ENCODE data around the gene UNC80. TPM values are rescaled to one million over a fixed set of nuclear protein-coding genes. Genes with fewer than 3 reads are reported as not detected.
A peak's percentile ranks its signal among the peaks of the same experiment; 100 is the strongest.

UNC80 gene
- total RNA-seq, 2 experiments from 2014 or later: not detected

- CTCF ChIA-PET: no interaction called here
- Mint-ChIP-seq H3K9me3 (ENCODE audit: low read depth) (no peaks in the 10 kb centered on the region), H3K4me1 (no peaks in the 10 kb centered on the region), H3K36me3 (no peaks in the 10 kb centered on the region), H3K27ac (no peak overlapping the region), H3K27me3 (peaks cover 9% of the 10 kb centered on the region), H3K4me3 (no peak overlapping the region)
- ATAC-seq (no peak), DNase-seq (no peak)
Measured at GRCh38 chr2:209973328-209973727, 201.7 kb downstream of the UNC80 start.

- H3K4me1 Mint-ChIP-seq: no peaks in the 10 kb centered on the region
- DNase-seq (no peak), ATAC-seq (no peak)
- no peaks in the 10 kb centered on the region for H3K9me3 Mint-ChIP-seq (ENCODE audit: low read depth)
- H3K36me3 Mint-ChIP-seq: no peaks in the 10 kb centered on the region
- peaks cover 9% of the 10 kb centered on the region for H3K27me3 Mint-ChIP-seq
- CTCF ChIA-PET: interaction anchor here (1.4 kb wide), 1 partner anchor 224 kb away, joined by 5 read pairs; no protein-coding TSS in a partner anchor
- H3K4me3 Mint-ChIP-seq: no peak overlapping the region
- H3K27ac Mint-ChIP-seq: no peak overlapping the region
Measured at GRCh38 chr2:209974576-209974975, 202.9 kb downstream of the UNC80 start.

GRCh38 chr2:209976698-209977385 lies 205.2 kb downstream of the UNC80 start:
- peaks cover 6% of the 10 kb centered on the region for H3K27me3 Mint-ChIP-seq
- DNase-seq: no peak
- no peak overlapping the region for H3K4me3 Mint-ChIP-seq
- ATAC-seq: no peak
- H3K36me3 Mint-ChIP-seq: no peaks in the 10 kb centered on the region
- H3K4me1 Mint-ChIP-seq: no peaks in the 10 kb centered on the region
- H3K9me3 Mint-ChIP-seq (ENCODE audit: low read depth): no peaks in the 10 kb centered on the region
- CTCF ChIA-PET: interaction anchor here (1.0 to 2.5 kb wide), 5 partner anchors 18 to 222 kb away, joined by 3 to 14 read pairs (median 6); no protein-coding TSS in a partner anchor
- no peak overlapping the region for H3K27ac Mint-ChIP-seq

- DNase-seq (no peak), ATAC-seq (no peak)
- Mint-ChIP-seq H3K27ac (no peak overlapping the region), H3K9me3 (ENCODE audit: low read depth) (no peaks in the 10 kb centered on the region), H3K36me3 (no peaks in the 10 kb centered on the region), H3K27me3 (peaks cover 7% of the 10 kb centered on the region), H3K4me3 (no peak overlapping the region), H3K4me1 (no peaks in the 10 kb centered on the region)
- CTCF ChIA-PET: interaction anchor here (1.0 to 2.5 kb wide), 6 partner anchors 17 to 221 kb away, joined by 3 to 14 read pairs (median 4); no protein-coding TSS in a partner anchor
Measured at GRCh38 chr2:209977386-209978239, 206.0 kb downstream of the UNC80 start.

GRCh38 chr2:209984291-209984690 lies 212.7 kb downstream of the UNC80 start:
- no peak overlapping the region for H3K27ac Mint-ChIP-seq
- no peaks in the 10 kb centered on the region for H3K4me1 Mint-ChIP-seq
- H3K27me3 Mint-ChIP-seq: peaks cover 30% of the 10 kb centered on the region
- no peaks in the 10 kb centered on the region for H3K9me3 Mint-ChIP-seq (ENCODE audit: low read depth)
- no peak for ATAC-seq
- no peak overlapping the region for H3K4me3 Mint-ChIP-seq
- no peaks in the 10 kb centered on the region for H3K36me3 Mint-ChIP-seq
- CTCF ChIA-PET: no interaction called here
- DNase-seq: no peak

- CTCF ChIA-PET: no interaction called here
- Mint-ChIP-seq H3K27ac (no peak overlapping the region), H3K4me3 (no peak overlapping the region), H3K9me3 (ENCODE audit: low read depth) (no peaks in the 10 kb centered on the region), H3K36me3 (no peaks in the 10 kb centered on the region), H3K4me1 (no peaks in the 10 kb centered on the region), H3K27me3 (peaks cover 35% of the 10 kb centered on the region)
- ATAC-seq (no peak), DNase-seq (no peak)
Measured at GRCh38 chr2:209985874-209986273, 214.2 kb downstream of the UNC80 start.

- no peak overlapping the region for H3K27ac Mint-ChIP-seq
- ATAC-seq (no peak), DNase-seq (no peak)
- H3K9me3 Mint-ChIP-seq (ENCODE audit: low read depth): no peaks in the 10 kb centered on the region
- CTCF ChIA-PET: no interaction called here
- no peaks in the 10 kb centered on the region for H3K4me1 Mint-ChIP-seq
- H3K36me3 Mint-ChIP-seq: no peaks in the 10 kb centered on the region
- H3K4me3 Mint-ChIP-seq: no peak overlapping the region
- peaks cover 40% of the 10 kb centered on the region for H3K27me3 Mint-ChIP-seq
Measured at GRCh38 chr2:209986415-209986814, 214.8 kb downstream of the UNC80 start.

- H3K36me3 Mint-ChIP-seq: no peaks in the 10 kb centered on the region
- ATAC-seq: peak; percentile 33
- CTCF ChIA-PET: no interaction called here
Measured at GRCh38 chr2:209988010-209988409, 216.4 kb downstream of the UNC80 start.

GRCh38 chr2:209990838-209991237 lies 219.2 kb downstream of the UNC80 start:
- no peaks in the 10 kb centered on the region for H3K9me3 Mint-ChIP-seq (ENCODE audit: low read depth)
- ATAC-seq: no peak

More at GRCh38 chr2:209988010-209988409, 216.4 kb downstream of the UNC80 start:
- no peak for DNase-seq
- Mint-ChIP-seq H3K27ac (no peak overlapping the region), H3K9me3 (ENCODE audit: low read depth) (no peaks in the 10 kb centered on the region), H3K27me3 (peaks cover 36% of the 10 kb centered on the region), H3K4me1 (no peaks in the 10 kb centered on the region), H3K4me3 (no peak overlapping the region)

GRCh38 chr2:209993968-209994367 lies 222.3 kb downstream of the UNC80 start:
- DNase-seq: no peak
- H3K4me1 Mint-ChIP-seq: peaks cover 1% of the 10 kb centered on the region
- H3K27ac Mint-ChIP-seq: no peak overlapping the region
- no peak for ATAC-seq
- no peaks in the 10 kb centered on the region for H3K36me3 Mint-ChIP-seq
- no peak overlapping the region for H3K4me3 Mint-ChIP-seq
- CTCF ChIA-PET: interaction anchor here (1.1 kb wide), 1 partner anchor 203 kb away, joined by 3 read pairs; no protein-coding TSS in a partner anchor
- no peaks in the 10 kb centered on the region for H3K9me3 Mint-ChIP-seq (ENCODE audit: low read depth)
- H3K27me3 Mint-ChIP-seq: peaks cover 13% of the 10 kb centered on the region

More at GRCh38 chr2:209990838-209991237, 219.2 kb downstream of the UNC80 start:
- H3K4me1 Mint-ChIP-seq: no peaks in the 10 kb centered on the region
- peaks cover 21% of the 10 kb centered on the region for H3K27me3 Mint-ChIP-seq
- CTCF ChIA-PET: no interaction called here
- no peaks in the 10 kb centered on the region for H3K36me3 Mint-ChIP-seq
- no peak for DNase-seq
- no peak overlapping the region for H3K27ac Mint-ChIP-seq
- no peak overlapping the region for H3K4me3 Mint-ChIP-seq

GRCh38 chr2:209998596-209998995 lies 227.0 kb downstream of the UNC80 start:
- no peak for ATAC-seq
- peaks cover 22% of the 10 kb centered on the region for H3K4me1 Mint-ChIP-seq
- CTCF ChIA-PET: no interaction called here
- H3K36me3 Mint-ChIP-seq: peaks cover 5% of the 10 kb centered on the region
- H3K27ac Mint-ChIP-seq: no peak overlapping the region
- no peak for DNase-seq
- H3K4me3 Mint-ChIP-seq: no peak overlapping the region
- no peaks in the 10 kb centered on the region for H3K9me3 Mint-ChIP-seq (ENCODE audit: low read depth)
- no peaks in the 10 kb centered on the region for H3K27me3 Mint-ChIP-seq

- H3K36me3 Mint-ChIP-seq: peaks cover 12% of the 10 kb centered on the region
Measured at GRCh38 chr2:210000464-210001324, 229.1 kb downstream of the UNC80 start.

More at GRCh38 chr2:210000464-210001324, 229.1 kb downstream of the UNC80 start:
- H3K27me3 Mint-ChIP-seq: no peaks in the 10 kb centered on the region
- H3K4me1 Mint-ChIP-seq: peaks cover 42% of the 10 kb centered on the region
- CTCF ChIA-PET: no interaction called here
- H3K27ac Mint-ChIP-seq: no peak overlapping the region
- no peak overlapping the region for H3K4me3 Mint-ChIP-seq
- DNase-seq (no peak), ATAC-seq (no peak)
- no peaks in the 10 kb centered on the region for H3K9me3 Mint-ChIP-seq (ENCODE audit: low read depth)
